PC-3 (cell line): ENCODE measurements around the gene COL12A1. TPM values are rescaled to one million over a fixed set of nuclear protein-coding genes. Genes with fewer than 3 reads are reported as not detected.

ENCODE experiments used
- ATAC-seq: fragments of 200-7000 bp; cut with Tn5 transposase; 2 replicates; pipeline ENCODE4 v1.9.1; 2020; ENCODE audit warnings: mild to moderate bottlenecking, moderate library complexity
- BruUV-seq: library from RNA; stranded (reverse); fragments of 400-500 nt; replicated peaks from 2 replicates; lab custom pipeline; 2021; lab: Mats Ljungman, UMichigan
- CTCF ChIA-PET: fragments of 300-600 bp; sonication (Branson Sonifier 250); formaldehyde crosslinking; loops from one replicate; lab custom pipeline; 2022; ENCODE audit warnings: antibody characterized with exemption; lab: Charles Lee
- POLR2A ChIA-PET: fragments of 300-600 bp; sonication (Branson Sonifier 250); formaldehyde crosslinking; loops from one replicate; lab custom pipeline; 2022; ENCODE audit warnings: antibody characterized with exemption; ENCODE audit not compliant: unreplicated experiment; lab: Charles Lee
- DNase-seq: peaks from one replicate; pipeline ENCODE4 v3.0.0-alpha.2; 2015
- H2AFZ ChIP-seq: fragments of 300-600 bp; sonication (generic); 2 replicates; pipeline ENCODE4 v1.6.0; 2016; ENCODE audit warnings: antibody characterized with exemption, low read length
- H3F3A ChIP-seq: fragments of 300-600 bp; sonication (generic); one replicate; pipeline ENCODE4 v1.6.0; 2017; ENCODE audit warnings: antibody characterized with exemption, low read length, control low read depth, mild to moderate bottlenecking; ENCODE audit not compliant: unreplicated experiment
- H3K27ac ChIP-seq: fragments of 300-600 bp; sonication (generic); 2 replicates; pipeline ENCODE4 v1.5.1; 2016; ENCODE audit warnings: mild to moderate bottlenecking, low read length
- H3K27me3 ChIP-seq: fragments of 300-600 bp; sonication (generic); 2 replicates; pipeline ENCODE4 v1.6.1; 2016; ENCODE audit warnings: low read length, mixed read lengths
- H3K36me3 ChIP-seq: fragments of 300-600 bp; sonication (generic); 2 replicates; pipeline ENCODE4 v1.6.1; 2016; ENCODE audit warnings: low read depth, mixed run types, low read length, mixed read lengths
- H3K4me1 ChIP-seq: fragments of 300-600 bp; sonication (generic); 2 replicates; pipeline ENCODE4 v1.5.1; 2016; ENCODE audit warnings: low read length; ENCODE audit not compliant: insufficient read depth
- H3K4me2 ChIP-seq: fragments of 300-600 bp; sonication (generic); 2 replicates; pipeline ENCODE4 v1.6.0; 2016; ENCODE audit warnings: low read length
- H3K4me3 ChIP-seq: fragments of 300-600 bp; sonication (generic); 2 replicates; pipeline ENCODE4 v1.5.1; 2016; ENCODE audit warnings: mild to moderate bottlenecking, low read length, mixed read lengths
- H3K79me2 ChIP-seq: fragments of 300-600 bp; sonication (generic); 2 replicates; pipeline ENCODE4 v1.6.1; 2017; ENCODE audit warnings: low read length, mixed read lengths
- H3K9ac ChIP-seq: fragments of 300-600 bp; sonication (generic); 2 replicates; pipeline ENCODE4 v1.6.0; 2016; ENCODE audit warnings: mild to moderate bottlenecking, low read length
- H3K9me2 ChIP-seq: fragments of 300-600 bp; sonication (generic); replicated peaks from 2 replicates; pipeline ENCODE4 v1.6.1; 2016; ENCODE audit warnings: mixed run types, low read length, mixed read lengths
- H3K9me3 ChIP-seq: fragments of 300-600 bp; sonication (generic); 2 replicates; pipeline ENCODE4 v1.6.1; 2016; ENCODE audit warnings: low read length, mixed read lengths
- H4K20me1 ChIP-seq: fragments of 300-600 bp; sonication (generic); 2 replicates; pipeline ENCODE4 v1.6.1; 2016; ENCODE audit warnings: low read length, mixed read lengths
- EZH2 ChIP-seq: fragments of 300-600 bp; sonication (generic); IDR thresholded peaks from one replicate; pipeline ENCODE4 v1.6.1; 2017; ENCODE audit warnings: antibody characterized with exemption, mild to moderate bottlenecking, low read length; ENCODE audit not compliant: unreplicated experiment
- EZH2phosphoT487 ChIP-seq: fragments of 300-600 bp; sonication (generic); IDR thresholded peaks from 2 replicates; pipeline ENCODE4 v1.6.1; 2018; ENCODE audit warnings: mild to moderate bottlenecking, antibody characterized with exemption, low read length, borderline replicate concordance
- intact Hi-C: fragments of 100-400 bp; cut with micrococcal nuclease; formaldehyde crosslinking; loops from 2 replicates; pipeline ENCODE4 v1.9.0; 2023
- total RNA-seq: library from RNA; depleted of rRNA; stranded (reverse); fragments of >200 nt; gene quantifications from 2 replicates; pipeline ENCODE4 v1.2.3, GENCODE V29; 2014
- TF ChIP-seq, protein P1 (sequence below): fragments of 300-600 bp; sonication (generic); conservative IDR thresholded peaks from 2 replicates; pipeline ENCODE4 v1.5.1; 2017; ENCODE audit warnings: antibody characterized with exemption, low read depth, mild to moderate bottlenecking, low read length

COL12A1 gene
- total RNA-seq, 1 experiment from 2014 or later = 24.2 TPM

DNA sequence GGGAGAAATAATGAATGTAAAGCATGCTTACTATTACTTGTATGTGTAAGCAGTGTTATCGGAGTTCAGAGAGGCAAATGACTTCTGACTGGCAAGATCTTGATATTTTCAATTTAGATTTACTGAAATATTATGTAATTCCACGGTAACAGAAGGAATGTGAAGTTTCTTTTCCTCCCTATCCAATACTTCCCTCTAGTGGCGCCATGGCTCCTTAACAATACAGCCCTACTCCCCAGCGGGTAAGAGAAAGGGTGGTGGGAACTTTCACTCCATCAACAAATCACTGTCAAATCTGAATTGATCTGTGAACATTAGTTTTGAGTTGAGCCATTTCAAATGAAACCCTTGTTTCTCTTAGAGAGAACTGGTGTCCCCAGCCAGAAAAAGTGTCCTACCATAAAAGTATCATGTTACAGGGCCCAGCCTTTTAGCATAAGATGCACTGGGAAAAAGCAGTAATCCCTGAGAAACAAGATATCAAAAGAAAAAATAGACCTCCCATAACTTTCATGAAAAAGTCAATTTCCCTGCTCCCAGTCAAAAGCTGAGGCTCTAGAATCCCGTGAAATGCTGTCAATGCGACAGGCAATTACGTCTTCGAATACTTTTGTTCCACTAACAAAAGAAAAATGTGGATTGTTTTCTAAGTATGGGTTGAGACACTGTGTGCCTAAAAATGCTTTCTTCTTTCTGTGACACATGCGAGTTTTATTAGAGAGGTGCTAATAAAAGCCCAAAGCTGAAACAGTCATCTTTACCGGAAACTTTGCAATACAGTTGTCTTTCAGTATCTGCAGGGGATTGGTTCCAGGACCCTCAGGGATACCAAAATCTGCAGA lies 24.9 kb upstream of the COL12A1 start:
- Histone ChIP-seq H3K27me3 (no peaks in the 10 kb centered on the region), H3K4me2 (peak overlapping the region; percentile 53), H3K79me2 (no peaks in the 10 kb centered on the region), H3K9me2 (no peaks in the 10 kb centered on the region), H3K9me3 (no peaks in the 10 kb centered on the region), H3K27ac (no peak overlapping the region), H4K20me1 (no peaks in the 10 kb centered on the region), H3K9ac (no peak overlapping the region), H3K36me3 (no peaks in the 10 kb centered on the region), H2AFZ (no peak overlapping the region), H3K4me3 (no peak overlapping the region), H3F3A (no peaks in the 10 kb centered on the region), H3K4me1 (peaks cover 6% of the 10 kb centered on the region)
- TF ChIP-seq, protein P1, sequence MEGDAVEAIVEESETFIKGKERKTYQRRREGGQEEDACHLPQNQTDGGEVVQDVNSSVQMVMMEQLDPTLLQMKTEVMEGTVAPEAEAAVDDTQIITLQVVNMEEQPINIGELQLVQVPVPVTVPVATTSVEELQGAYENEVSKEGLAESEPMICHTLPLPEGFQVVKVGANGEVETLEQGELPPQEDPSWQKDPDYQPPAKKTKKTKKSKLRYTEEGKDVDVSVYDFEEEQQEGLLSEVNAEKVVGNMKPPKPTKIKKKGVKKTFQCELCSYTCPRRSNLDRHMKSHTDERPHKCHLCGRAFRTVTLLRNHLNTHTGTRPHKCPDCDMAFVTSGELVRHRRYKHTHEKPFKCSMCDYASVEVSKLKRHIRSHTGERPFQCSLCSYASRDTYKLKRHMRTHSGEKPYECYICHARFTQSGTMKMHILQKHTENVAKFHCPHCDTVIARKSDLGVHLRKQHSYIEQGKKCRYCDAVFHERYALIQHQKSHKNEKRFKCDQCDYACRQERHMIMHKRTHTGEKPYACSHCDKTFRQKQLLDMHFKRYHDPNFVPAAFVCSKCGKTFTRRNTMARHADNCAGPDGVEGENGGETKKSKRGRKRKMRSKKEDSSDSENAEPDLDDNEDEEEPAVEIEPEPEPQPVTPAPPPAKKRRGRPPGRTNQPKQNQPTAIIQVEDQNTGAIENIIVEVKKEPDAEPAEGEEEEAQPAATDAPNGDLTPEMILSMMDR = peak; percentile 78
- TF ChIP-seq EZH2phosphoT487 = no peak
- DNase-seq (peak; percentile 51), ATAC-seq (peak; percentile 85)
- ChIA-PET POLR2A (no interaction called here), CTCF (no interaction called here)
- BruUV-seq = no TSS peak
- intact Hi-C loops = loop anchor here (1.0 kb wide), 1 partner anchor 19 kb away; no protein-coding TSS in a partner anchor

DNA sequence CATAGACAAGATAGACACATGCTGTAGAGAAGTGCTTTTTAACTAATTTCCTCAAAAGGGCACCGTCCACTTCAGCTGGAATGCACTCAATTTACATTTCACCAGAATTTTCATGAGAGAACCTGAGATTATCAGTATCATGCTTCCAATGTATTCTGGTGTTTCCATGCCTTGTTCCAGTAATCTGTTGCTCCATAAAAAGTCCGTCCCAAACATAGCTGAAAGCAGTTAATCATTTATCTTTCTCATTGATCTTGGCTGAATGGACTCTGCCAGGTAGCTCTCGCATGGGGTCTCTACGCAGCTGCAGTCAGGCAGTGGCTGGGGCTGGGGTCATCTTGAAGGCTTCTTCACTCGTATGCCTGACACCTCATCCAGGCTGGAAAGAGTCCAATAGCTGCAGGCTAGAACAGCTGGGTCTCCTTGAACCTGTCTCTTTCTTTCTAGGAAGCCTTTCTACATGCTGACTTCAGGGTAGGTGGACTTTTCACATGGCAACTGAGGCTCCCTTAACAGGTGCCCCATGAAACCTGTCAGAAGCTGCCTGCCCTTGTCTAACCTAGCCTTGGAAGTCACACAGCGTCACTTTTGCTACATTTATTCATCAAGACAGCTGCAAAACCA lies 18.6 kb upstream of the COL12A1 start:
- H3K4me1 ChIP-seq = peaks cover 6% of the 10 kb centered on the region
- no peaks in the 10 kb centered on the region for H4K20me1 ChIP-seq
- ChIA-PET CTCF (no interaction called here), POLR2A (no interaction called here)
- H3K4me2 ChIP-seq = no peak overlapping the region
- no peak overlapping the region for H3K27ac ChIP-seq
- no peak overlapping the region for H3K4me3 ChIP-seq
- H3F3A ChIP-seq = no peaks in the 10 kb centered on the region
- H3K36me3 ChIP-seq = no peaks in the 10 kb centered on the region
- H3K9ac ChIP-seq = no peak overlapping the region
- intact Hi-C loops = no loop called here
- no TSS peak for BruUV-seq
- H3K79me2 ChIP-seq = no peaks in the 10 kb centered on the region
- no peaks in the 10 kb centered on the region for H3K9me2 ChIP-seq
- no peak overlapping the region for H2AFZ ChIP-seq
- ATAC-seq = no peak
- H3K27me3 ChIP-seq = no peaks in the 10 kb centered on the region
- no peak for DNase-seq
- no peaks in the 10 kb centered on the region for H3K9me3 ChIP-seq
- TF ChIP-seq EZH2 (no peak), EZH2phosphoT487 (no peak)
- TF ChIP-seq, protein P1 = no peak

DNA sequence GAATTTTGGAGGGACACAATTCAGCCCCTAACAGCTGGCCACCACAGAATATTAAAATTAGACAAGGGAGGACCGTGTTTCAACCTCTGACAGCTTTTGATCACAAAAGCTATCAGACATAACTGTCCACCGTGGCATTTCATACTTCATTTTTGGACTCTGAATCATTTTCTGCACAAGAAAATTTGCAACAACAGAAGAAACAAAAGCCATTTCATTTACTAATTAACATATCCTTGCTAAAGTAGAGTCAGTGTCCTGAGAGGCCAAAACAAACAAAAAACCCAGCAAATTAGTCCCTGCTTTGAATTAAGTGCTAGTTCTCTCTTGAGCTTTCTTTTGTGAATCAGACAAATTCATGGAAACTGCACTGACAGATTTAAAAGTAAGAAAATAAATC lies 17.6 kb upstream of the COL12A1 start:
- no peak overlapping the region for H2AFZ ChIP-seq
- no peak overlapping the region for H3K4me3 ChIP-seq
- H4K20me1 ChIP-seq = no peaks in the 10 kb centered on the region
- peaks cover 6% of the 10 kb centered on the region for H3K4me1 ChIP-seq
- H3K4me2 ChIP-seq = no peak overlapping the region
- no peak for TF ChIP-seq EZH2
- TF ChIP-seq EZH2phosphoT487 = no peak
- TF ChIP-seq, protein P1 = no peak
- no peaks in the 10 kb centered on the region for H3K27me3 ChIP-seq
- intact Hi-C loops = no loop called here
- no TSS peak for BruUV-seq
- DNase-seq (no peak), ATAC-seq (no peak)
- no peak overlapping the region for H3K9ac ChIP-seq
- H3K27ac ChIP-seq = no peak overlapping the region
- no peaks in the 10 kb centered on the region for H3K36me3 ChIP-seq
- H3K79me2 ChIP-seq = no peaks in the 10 kb centered on the region
- H3K9me3 ChIP-seq = no peaks in the 10 kb centered on the region
- no peaks in the 10 kb centered on the region for H3F3A ChIP-seq
- ChIA-PET CTCF (no interaction called here), POLR2A (no interaction called here)
- no peaks in the 10 kb centered on the region for H3K9me2 ChIP-seq
